Fibroblast of lung (primary cell): ENCODE results near the gene PPARG.

Experiments
- CTCF ChIP-seq, 2 donors: IDR thresholded peaks in 1 of 2; conservative IDR thresholded peaks in 1 of 2; 1 replicate in 1 of 2; 2 replicates in 1 of 2; pipeline ENCODE4 v1.5.1; 2011 to 2012; ENCODE audit warnings: low read length in 2 of 2, control low read depth in 1 of 2, inconsistent platforms in 1 of 2, low read depth in 1 of 2, mild to moderate bottlenecking in 1 of 2
- EZH2 ChIP-seq: IDR thresholded peaks from 2 replicates; pipeline ENCODE4 v1.5.1; 2012; ENCODE audit warnings: low read length, control low read depth, mild to moderate bottlenecking; ENCODE audit errors: missing control alignments

GRCh38 chr3:12445523-12446240 is 156.8 kb downstream of the PPARG start:
- TF ChIP-seq CTCF (conservative IDR thresholded peaks at IDR 0.05 in 1 of 2, IDR thresholded peaks at IDR 0.05 in 1 of 2; ENCODE audit: low read depth in 1 of 2, low read length in 2 of 2) (no peak), EZH2 (no peak)
